GM12874 (cell line): ENCODE results near the gene TEX38.
A peak's percentile ranks its signal among the peaks of the same experiment; 100 is the strongest.

Experiments used
- TF ChIP-seq, protein P1 (sequence below): IDR thresholded peaks from 2 replicates; pipeline ENCODE4 v1.5.1; 2011; ENCODE audit warnings: low read depth, mild to moderate bottlenecking, control low read depth, low read length, moderate library complexity; ENCODE audit not compliant: insufficient read depth

The TEX38 gene

DNA sequence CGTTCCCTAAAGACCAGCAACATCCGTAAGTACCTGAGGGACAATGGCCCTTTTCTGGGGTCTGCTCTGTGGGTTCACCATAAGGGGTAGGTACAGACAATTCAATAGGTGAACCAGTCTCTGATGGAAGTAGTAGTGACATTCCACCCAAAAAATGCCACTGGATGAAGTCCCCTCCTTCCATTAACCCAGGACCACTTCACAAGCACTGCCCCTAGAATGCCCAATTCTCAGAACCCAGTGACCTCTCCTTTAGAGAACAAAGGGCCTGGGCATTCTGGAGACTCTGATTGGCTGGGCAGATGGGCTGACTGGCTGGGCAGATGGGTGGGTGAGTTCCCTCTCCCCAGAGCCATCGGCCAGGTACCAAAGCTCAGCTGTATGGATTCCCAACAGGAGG lies at the start of gene TEX38:
Gene TEX38, plus strand, starts transcription at position 301 of the 400 bp plus-strand sequence. Its CDS starts 81 bp downstream, at position 382.
- TF ChIP-seq, protein P1, sequence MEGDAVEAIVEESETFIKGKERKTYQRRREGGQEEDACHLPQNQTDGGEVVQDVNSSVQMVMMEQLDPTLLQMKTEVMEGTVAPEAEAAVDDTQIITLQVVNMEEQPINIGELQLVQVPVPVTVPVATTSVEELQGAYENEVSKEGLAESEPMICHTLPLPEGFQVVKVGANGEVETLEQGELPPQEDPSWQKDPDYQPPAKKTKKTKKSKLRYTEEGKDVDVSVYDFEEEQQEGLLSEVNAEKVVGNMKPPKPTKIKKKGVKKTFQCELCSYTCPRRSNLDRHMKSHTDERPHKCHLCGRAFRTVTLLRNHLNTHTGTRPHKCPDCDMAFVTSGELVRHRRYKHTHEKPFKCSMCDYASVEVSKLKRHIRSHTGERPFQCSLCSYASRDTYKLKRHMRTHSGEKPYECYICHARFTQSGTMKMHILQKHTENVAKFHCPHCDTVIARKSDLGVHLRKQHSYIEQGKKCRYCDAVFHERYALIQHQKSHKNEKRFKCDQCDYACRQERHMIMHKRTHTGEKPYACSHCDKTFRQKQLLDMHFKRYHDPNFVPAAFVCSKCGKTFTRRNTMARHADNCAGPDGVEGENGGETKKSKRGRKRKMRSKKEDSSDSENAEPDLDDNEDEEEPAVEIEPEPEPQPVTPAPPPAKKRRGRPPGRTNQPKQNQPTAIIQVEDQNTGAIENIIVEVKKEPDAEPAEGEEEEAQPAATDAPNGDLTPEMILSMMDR = no peak

GRCh38 chr1:46621930-46622329 lies 49.7 kb upstream of the TEX38 start:
- TF ChIP-seq, protein P1 = no peak

DNA sequence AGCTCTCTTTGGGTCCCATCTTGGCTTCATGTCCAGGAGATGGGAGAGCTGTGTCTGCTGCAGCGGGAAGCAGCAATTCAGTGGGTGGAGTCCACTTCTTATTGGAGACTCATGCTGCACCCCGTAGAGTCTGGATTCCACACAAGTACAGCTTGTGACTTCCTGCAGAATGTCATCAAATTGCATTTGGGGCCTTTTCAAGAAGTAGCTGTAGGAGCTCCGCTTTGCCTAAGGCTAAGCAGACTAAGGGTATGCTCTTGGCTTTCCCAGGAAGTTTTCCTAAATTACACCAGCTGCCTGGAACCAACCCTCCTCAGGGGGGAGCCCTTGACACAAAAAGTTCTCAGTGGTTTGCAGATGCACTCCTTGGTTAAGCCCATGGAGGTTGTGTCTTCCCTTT lies 49.3 kb upstream of the TEX38 start:
- TF ChIP-seq, protein P1 = peak; percentile 38

DNA sequence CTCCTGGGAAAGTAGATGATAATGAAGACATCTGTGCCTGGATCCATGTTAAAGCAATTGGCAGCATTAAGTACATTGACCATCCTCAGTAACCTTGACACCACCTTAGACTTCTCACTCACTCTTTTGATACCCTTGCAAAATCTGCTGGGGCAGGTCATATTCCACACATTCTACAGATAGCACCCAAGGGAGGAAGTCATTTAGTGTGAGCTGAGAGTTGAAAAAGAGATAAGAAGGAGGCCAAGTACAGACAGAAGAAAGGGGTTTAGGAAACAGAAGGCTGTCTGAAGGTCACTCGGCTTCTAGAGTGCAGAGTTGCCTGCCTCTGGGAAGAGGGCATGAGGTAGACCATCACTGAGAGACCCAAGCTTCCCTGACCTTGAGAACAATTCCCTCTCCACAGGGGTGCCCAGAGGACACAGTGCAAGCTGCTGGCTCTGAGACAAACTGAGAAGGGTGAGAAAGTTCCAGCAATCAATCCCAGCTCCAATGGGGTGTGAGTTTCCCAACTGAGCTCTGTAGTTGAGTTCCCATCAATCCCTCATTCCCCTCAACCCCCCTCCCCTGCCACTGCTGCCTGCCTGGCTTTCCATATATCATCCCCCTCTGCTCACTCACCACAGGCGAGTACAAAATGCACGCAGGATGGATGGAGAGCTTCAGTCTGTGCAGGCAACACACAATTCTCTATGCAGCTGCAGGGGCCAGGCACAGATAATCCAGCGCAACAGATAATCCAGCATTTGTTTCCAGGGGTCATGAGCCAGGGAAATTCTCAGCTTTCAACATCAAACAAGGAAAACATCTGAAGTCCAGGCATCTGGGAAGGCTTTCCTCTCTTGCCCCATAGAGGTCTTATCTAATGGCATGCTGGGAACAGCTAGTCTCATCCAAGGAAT lies 47.7 kb upstream of the TEX38 start:
- TF ChIP-seq, protein P1 = no peak

DNA sequence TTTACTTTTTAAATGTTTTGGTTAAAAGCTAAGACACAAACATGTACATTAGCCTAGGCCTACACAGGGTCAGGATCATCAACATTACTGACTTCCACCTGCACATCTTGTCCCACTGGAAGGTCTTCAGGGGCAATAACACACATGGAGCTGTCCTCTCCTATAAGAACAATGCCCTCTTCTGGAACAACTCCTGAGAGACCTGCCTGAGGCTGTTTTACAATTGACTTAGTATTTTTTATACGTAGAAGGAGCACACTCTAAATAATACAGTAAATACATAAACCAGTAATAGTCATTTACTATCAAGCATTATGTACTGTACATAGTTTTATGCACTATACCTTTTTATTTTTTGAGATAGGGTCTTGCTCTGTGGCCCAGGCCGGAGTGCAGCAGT lies 40.9 kb upstream of the TEX38 start:
- TF ChIP-seq, protein P1 = no peak

DNA sequence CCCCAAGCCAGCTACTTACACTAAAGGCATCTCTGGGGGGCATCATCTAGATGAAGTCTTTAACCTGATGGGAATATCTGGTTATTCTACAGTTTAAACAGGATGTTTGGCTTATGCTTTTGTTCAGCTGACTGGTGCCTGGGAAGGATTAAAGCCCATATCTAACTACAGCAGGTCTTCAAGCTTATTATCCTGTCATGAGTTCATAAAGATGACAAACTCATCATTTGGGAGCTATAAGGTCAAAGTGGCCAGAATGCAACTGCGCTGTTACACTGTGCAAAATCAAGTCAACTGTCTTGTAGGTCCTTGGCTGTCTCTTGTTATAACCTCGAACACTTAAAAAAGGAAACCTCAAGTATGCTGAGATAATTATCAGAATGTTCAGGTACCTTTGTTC lies 36.4 kb upstream of the TEX38 start:
- TF ChIP-seq, protein P1 = no peak

- TF ChIP-seq, protein P1 = no peak
These were observed 34.1 kb upstream of the TEX38 start for GRCh38 chr1:46637444-46638083.
